ENCODE data around the gene IRX4.
"Not testable (repeated sequence)": the region's sequence is repeated elsewhere in the genome, so short reads cannot be mapped to it uniquely, and the experiment has no call there.

The IRX4 gene

DNA sequence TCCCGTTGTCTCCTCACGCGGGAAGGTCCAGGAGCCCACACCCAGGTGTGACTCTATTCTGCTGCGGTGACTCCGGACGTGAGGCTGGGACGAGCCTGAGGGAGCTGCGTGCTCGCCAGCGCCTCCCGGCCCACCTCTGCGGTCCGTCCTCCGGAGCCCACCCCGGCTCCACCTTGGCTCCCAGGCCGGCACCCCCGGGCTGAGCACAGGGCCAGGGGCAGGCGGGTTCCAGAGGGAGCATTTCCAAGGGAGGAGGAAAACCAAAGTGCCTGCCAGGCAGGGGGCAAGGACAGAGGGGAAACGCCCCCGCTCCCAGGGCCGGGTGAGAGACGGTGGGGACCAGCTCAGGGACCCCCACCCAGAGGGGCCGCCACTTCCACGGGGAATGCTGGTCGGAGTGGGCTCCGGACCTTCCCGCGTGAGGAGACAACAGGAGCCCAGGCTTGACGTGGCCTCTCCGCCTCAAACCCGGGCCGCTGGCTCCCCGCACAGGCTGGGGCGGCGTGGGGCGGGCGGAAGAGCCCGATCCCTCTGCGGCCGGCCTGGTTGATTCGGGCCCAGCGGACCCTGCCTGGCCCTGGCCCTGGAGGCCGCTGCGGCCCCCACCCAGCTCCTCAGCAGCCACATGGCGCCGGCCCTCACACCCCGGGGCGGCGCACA, 26.0 kb downstream of the IRX4 start:
- DNase-seq: no peak

DNA sequence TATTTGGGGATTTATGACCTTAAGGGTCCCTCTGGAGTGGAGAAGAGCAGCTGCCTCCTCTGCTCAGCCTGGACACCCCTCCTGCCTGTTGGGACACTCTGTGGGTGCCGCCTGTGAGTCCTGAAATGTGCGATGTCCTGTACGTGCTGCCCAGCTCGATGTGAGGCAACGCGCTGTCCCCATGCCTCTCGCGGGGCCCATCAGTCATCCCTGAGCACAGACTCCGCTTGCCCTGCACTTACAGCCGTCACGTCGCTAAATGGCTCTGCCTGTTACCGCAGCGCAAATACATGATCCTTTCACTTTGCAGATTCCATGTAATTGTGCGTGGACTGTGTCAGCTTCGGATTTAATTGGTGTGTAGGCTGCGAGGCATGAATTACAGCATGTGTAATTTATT, 27.1 kb downstream of the IRX4 start:
- no peak for DNase-seq

DNA sequence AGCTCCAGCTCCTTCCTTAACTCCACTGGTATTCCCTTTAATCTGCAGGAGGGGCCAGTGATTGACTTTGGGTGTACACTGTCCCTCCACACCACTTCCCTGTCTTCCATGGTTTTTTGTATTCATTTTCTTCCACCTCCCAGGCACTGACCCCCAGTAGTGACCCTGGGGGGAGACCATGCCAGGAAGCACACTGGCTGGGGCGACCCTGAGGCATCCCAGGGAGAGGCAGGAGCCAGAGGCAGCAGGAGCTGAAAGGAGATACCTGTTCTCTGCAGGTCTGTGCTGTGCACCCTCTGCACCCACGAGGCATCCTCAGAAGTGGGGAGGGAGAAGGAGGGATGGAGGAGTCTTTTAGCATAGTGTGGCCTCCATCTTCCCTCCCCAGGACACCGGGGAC, 27.6 kb downstream of the IRX4 start:
- DNase-seq: no peak

DNA sequence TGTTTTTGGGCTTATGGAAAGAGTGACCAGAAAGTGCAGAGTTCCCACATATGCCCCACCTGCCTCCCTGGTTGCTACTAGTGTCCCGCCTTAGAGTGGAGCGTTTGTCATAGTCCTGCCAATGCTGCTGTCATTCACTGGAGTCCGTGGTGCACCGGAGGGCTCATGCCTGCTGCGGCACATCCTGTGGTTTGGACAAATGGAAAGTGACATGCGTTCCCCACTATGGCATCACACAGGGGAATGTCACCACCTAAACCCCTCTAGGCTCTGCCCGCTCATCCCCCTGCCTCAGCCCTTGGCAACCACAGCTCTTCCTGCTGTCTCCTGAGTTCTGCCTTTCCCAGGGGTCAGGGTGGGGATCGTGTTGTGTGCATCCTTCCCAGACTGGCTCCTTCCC, 29.2 kb downstream of the IRX4 start:
- no peak for DNase-seq

DNA sequence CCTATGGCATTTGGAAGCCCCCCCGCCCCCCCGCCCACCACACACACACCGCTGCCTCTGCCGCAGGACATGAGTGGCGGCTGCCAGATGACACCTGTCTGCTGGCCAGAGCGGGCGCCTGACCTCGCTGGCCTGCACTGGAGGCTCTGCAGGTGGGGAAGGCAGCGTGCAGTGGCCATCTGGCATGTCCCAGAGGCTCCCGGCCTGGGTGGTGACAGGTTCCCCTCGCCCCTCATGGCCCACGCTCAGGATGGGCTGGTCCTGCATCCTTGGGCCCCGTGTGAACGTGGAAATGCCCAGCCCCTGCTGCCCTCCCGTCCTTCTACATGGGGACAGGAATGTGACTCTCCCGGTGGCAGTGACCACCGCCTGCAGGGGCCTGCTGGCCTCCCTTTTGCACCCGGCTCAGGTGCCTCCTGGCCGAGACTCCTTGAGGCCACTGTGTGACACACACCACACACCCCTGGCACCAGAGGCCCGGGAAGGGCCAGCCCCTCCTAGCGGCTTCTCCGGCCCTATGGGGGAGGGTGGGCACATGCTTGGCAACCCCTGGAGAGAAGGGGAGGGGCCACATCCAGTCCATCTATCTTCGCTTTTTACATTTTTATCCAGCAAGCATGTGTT, 30.3 kb downstream of the IRX4 start:
- no peak for DNase-seq

DNA sequence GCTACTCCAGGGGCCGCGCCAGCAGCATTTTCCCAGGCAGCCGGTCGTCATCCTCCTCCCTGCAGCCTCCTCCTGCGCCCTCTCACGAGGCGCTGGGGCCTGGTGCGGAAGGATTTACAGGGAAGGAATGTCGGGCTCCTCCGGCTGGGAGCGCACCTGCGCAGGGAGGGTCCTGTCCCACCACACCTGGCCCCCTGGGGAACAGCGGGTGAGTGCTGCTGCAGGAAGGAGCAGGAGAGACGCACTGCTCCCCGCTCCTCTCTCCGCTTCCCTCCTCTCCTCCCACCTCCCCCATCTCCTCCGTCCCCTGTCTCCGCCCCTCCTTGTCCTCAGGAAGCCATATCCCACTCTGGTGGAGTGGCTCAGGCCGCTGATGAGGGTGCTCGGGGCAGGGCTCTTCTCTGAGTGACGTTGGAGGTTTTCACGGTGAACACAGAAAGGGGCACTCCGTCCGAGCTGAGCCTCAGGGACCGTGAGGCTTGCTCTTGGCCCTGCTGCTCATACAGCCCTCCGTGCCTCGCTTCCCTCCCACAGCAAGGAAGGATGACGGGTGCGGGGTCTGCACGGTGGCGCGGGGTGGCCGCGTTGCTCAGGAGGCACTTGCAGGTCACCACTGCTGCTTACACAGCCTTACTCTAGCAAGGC, 31.3 kb downstream of the IRX4 start:
- DNase-seq: no peak

DNA sequence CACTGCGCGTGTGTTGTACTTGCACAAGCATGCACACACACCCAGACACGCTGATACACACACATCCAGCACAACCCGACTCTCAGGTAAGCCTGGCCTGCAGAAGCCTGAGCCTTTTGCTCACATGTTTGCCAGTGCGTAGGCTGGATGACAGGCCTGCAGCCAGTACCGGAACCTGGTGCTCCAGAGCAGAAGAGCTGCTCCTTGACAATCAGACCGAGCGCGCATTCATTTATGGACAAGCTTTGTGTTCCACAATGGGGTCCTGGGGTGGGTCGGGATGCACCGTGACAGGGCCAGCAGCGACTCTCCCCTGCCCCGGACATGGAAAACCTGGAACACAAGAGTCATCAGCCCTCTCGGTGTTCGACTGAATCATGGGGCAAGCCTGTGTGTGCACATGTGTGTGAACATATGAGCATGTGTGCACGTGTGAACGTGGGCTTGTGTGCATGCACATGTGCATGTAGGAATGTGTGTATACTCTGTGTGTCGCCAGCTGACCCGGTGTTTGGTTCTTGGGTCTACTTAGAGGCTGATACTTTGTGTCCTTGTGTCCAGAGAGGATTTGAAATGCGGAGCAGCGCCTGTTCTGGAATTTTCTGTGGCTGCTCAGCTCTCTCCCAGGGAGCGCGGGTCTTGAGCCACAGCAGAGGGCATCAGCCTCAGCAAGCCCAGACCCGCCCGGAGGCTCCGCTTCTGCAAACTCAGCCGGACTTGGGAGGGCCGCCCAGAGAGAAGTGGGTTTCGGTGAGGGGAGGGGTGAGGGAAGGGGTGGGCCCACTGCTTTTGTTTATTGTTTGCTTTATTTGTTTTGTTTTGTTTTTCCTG, 32.2 kb downstream of the IRX4 start:
- DNase-seq: no peak

DNA sequence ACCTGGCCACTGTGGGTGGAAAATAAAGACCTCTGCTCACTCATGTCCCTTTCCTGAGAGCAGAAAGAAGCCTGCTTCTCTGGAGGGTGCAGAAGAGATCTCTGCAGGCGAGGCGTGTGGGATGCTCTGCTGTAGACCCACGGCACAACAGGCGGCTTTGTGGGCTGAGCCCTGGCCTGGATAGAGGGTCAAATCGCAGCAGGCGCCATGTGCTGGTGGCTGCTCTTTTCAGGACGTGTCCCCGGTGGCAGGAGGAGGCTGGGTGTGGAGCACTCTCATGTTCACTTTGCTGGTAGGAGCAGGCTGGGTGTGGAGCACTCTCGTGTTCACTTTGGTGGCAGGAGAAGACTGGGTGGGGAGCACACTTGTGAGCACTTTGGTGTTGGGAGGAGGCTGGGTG, 35.1 kb downstream of the IRX4 start:
- DNase-seq: no peak

DNA sequence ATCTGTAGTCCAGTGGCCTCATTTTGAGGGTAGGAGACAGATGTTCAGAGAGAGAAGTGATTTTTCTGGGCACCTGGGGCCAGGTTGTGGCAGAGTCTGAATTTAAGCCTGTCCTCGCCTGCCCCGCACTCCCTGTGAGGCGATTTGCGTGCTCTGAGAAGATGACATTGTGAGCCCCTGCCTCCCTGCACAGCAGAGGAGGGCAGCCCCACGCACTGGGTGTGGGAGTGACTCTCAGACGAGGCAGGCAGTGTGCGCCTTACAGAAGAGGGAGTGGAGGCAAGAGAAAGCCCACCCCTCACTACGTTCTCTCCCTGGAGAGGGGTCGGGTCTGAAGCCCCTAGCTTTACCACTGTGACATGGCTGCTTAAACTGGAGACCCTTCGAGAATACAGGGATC, 35.7 kb downstream of the IRX4 start:
- no peak for DNase-seq

DNA sequence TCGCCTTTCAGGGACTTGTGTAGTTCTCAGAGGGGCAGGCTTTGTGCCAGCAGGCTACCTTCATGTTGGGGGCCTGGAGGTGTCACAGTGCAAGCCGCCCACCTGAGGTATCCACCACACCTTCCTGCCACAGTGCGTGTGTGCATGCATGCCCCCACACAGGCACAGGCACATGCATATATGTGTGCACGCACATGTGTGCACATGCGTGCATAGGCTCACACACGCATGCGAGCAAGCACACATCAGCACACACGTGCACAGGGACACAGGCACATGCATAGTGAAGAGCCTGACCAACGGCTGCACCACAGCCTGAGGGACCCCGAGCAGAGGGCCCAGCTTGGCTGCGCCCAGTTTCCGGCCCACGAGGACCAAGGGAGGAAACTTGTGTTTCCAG, 36.1 kb downstream of the IRX4 start:
- DNase-seq: no peak

DNA sequence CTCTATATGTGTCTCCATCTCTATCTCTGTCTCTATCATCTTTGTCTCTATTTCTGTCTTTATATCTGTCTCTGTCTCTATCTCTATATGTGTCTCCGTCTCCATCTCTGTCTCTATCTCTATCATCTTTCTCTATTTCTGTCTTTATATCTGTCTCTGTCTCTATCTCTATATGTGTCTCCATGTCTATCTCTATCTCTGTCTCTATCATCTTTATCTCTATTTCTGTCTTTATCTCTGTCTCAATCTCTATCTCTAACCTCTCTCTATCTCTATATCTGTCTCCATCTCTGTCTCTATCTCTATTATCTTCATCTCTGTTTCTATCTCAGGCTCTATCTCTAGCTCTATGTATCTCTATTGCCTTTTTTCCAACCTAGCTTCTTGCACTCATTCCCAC, 37.0 kb downstream of the IRX4 start:
- no peak for DNase-seq

DNA sequence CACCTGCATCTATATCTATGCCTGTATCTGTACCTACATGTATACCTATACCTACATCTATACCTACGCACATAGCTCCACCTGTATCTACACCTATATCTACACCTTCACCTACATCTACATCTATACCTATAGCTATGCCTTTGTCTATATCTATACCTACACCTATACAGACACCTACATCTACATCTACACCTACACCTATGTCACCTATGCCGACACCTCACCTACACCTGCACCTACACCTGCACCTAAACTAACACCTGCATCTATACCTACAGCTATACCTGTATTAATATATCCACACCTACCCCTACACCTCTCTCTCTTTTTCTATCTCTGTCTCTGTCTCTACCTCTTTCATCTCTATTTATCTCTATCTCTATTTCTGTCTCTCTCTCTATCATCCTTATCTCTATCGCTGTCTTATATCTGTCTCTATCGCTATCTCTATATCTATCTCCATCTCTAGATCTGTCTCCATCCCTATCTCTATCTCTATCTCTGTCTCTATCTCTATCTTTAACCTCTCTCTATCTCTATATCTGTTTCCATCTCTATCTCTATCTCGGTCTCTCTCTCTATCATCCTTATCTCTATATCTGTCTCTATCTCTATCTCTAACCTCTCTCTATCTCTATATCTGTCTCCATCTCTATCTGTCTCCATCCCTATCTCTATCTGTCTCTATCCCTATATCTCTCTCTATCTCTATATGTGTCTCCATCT, 37.9 kb downstream of the IRX4 start:
- DNase-seq: no peak

DNA sequence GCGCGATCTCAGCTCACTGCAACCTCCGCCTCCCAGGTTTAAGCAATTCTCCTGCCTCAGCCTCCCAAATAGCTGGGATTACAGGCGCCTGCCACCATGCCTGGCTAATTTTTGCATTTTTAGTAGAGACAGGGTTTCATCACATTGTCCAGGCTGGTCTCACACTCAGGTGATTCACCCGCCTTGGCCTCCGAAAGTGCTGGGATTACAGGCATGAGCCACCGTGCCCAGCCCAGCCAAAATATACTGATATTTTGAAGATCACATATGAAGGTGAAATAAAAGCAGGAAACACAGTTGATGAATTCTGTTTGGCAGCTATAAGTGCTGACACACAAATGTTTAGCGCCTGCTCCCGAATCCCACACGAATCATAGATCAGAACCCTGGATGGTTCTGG, 39.0 kb downstream of the IRX4 start:
- not testable (repeated sequence) for DNase-seq

DNA sequence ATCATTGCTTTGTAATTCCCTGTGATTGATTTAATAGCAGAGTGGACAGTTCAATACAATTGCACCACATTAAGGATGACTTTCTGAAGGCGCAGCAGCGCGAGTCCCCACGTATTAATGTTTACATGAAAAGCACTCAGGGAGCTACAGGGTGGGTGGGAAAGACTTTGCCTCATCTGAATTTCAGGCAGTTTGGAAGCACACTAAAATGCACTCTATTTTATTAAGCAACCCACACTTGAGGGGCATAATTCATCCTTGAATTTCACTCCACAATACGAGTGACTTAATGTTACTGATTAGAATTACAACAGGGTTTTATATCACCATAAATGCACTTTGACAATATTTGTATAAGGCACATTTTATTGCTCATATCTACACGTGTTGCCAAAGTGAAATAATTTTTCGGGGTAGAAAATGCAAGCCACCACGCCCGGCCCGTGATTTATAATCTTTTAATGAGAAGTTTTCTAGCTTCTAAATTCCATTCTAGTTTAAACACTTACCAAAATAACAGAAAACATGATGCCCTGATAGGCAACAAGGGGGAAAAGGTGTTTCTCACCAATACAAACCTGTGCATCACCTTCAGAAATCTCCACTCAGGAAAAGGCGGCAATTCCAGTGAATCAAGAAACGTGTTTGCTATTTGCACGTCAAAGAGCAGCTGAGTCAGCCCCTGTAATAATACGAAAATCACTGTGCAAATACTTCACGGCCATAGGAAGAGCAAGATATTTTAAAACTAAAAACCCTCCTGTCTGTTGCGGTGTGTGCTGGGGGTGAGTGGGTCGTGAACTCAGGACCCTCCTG, 40.5 kb downstream of the IRX4 start:
- no peak for DNase-seq

DNA sequence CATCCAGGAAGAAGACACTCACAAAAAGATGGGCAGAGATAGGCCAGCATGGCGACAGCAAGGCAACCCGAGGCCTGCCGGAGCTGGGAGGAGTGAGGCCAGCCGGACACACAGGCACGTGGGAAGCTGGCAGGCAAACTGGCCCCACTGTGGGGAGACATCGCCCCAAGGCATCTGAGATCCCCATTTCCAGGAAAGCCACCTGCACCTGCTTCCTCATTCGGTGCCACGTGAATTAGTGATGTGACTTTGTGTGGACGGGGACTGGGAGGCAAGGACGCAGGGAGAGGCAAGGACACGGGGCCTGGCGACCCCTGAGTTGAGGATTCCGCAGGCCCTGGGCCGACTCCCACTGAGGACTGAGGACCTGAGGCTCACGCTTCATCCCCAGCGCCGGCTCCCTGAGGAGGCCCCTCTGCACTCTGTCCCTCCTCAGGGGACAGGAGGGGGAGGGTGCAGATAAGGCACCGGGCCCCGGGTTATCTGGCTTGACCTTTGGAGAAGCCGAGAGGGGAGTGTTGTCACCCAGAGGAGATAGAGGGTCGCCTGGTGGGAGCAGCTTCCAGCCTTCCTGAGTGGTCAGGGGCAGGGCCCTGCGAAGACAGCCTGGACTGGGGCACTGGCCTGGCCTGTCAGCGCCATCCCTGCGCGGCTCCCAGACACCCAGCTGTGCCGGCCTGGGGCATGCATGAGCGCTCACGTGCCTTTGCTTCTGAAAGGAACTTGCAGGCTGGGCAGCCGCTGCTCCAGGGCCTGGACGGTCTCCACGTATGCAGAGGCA, 41.8 kb downstream of the IRX4 start:
- no peak for DNase-seq

DNA sequence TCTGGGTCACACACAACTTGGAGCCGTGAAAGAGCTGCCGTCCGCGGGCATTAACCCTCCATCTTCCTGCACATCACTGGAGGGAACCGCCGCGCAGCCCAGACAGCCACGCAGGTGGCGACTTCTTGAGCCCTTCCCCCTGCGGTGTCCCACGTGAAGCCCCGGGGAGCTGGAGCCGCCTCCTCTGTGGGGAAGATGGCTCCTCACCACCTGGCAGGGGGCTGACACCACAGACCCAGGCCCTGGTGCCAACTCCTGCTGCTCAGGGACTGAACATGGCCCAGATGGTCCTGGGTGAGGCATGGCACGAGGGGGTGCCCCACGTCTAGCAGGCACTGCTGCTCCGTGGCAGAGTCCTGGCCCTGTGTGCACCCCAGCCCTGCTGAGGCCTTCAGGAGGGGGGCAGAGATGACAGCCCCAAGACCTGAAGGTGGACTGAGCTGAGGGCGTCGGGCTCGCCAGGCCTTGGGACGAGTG, 42.6 kb downstream of the IRX4 start:
- no peak for DNase-seq

DNA sequence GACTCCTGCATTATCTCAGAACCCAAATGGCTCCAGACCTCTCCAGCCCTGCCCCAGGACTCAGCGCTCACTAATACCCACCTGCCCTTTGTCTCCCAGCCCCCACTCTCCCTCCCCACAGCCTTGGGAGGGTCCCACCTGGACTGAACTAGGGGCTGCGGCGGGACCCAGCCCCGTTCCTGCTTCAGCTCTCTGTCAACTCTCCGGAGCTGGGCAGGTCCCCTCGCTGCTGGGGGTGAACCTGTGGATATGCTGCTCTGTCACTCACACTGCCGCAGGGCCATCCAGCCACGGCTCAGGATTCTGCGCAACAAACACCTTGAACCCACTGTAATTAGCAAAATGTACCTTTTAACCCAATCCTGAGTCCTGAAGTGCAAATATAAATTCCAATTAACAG, 44.7 kb downstream of the IRX4 start:
- no peak for DNase-seq

DNA sequence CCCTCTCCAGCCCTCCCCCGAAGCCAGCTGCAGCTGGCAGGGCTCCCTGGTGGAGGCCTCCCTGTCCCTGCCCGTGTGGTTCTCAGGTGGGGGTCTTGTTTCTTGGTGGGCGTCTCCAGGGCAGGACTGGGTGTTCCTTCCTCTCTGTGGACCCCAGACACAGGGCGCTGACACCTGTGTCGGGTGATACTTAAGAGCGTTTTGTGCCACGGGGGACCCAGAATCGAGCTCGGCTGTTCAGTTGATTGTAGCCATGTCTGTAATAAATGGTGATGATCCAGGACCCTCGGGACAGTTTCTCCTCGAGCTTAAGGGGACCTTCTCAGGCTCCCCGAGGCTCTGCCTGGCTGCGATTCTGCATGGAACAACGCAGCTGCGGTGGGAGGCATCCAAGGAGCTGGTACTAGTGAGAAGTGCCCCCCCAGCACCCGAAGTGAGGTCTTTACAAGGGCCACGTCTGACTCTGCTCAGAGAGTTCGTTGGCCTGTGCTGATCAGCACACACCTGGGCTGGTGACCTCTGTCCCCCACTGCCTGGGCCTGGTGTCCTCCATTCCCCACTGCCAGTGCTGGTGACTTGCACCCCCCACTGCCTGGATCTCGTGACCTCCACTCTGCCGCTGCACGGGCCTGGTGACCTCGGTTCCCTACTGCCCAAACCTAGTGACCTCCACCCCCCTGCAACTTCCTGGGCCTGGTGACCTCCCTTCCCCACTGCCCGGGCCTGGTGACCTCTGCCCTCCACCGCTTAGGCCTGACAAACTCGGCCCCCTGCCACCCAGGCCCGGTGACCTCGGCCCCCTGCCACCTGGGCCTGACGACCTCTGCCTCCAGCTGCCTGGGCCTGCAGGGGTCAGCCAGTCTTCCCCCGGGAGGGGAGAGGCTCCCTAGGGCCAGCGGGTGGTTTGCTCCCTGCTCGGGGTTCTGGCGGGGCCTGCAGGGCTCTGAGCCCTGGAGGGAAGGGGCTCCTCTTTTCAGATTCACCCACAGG, 45.5 kb downstream of the IRX4 start:
- no peak for DNase-seq

DNA sequence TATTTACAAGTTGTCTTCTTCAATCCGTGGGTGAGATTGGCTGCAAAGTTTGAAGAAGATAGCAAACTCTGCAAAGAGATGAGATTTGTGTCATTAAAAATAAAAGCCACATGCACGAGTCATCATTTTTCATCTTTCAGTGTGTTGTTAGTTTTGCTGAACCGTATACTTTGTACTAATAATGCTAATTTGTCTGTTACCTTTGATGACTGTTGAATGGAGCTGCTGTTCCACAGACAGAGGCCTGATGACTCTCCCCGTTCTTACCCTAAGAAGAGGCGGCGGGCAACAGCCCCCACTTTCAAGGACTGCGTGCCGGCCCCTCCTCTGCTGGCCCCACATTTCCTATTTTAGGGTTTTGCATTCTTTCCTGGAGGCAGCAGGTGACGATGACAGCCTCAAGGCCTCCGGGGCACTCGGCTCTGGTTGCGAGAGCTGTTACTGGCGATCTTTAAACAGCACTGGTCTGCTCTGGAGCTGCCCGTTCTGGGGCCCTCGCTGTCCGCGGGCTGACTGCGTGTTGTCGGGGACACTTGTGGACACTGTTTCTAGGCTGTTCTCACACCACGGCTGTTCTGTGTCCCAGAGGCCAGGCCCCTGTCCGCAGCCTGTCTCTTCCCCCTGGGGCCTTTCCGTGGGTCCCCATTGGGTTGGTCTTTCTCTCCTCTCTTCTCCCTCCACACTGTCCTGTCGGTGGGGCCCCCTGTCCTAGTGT, 46.4 kb downstream of the IRX4 start:
- no peak for DNase-seq

All from NCI-H510A (cell line).